Endothelial cell of umbilical vein (primary cell): ENCODE measurements around the gene MTM1. TPM values are rescaled to one million over a fixed set of nuclear protein-coding genes. Genes with fewer than 3 reads are reported as not detected.

Source experiments
- BruUV-seq: library from RNA; stranded (reverse); fragments of 400-500 nt; replicated peaks from 2 replicates; lab custom pipeline; 2021; lab: Mats Ljungman, UMichigan
- CTCF ChIA-PET: fragments of 300-600, 350-600 bp; sonication (Branson Sonifier 250); formaldehyde crosslinking; loops from one replicate; lab custom pipeline; 2021; ENCODE audit warnings: antibody characterized with exemption, inconsistent platforms; lab: Charles Lee
- POLR2A ChIA-PET: fragments of 300-600, 350-600 bp; sonication (Branson Sonifier 250); formaldehyde crosslinking; loops from one replicate; lab custom pipeline; 2021; ENCODE audit warnings: antibody characterized with exemption, inconsistent platforms; lab: Charles Lee
- DNase-seq: peaks from one replicate; pipeline ENCODE4 v3.0.0-alpha.2; 2011; ENCODE audit warnings: low read depth, low spot score
- FAIRE-seq: peaks from 2 replicates; lab custom pipeline; 2011; peaks lifted over from hg19 to GRCh38; lab: Jason Lieb, UNC
- H2AFZ ChIP-seq: 2 replicates; pipeline ENCODE4 v1.6.0; 2012; ENCODE audit warnings: low read depth, low read length, control low read depth, inconsistent platforms
- H3K27ac ChIP-seq: 2 replicates; pipeline ENCODE4 v1.5.1; 2011; ENCODE audit warnings: low read depth, mild to moderate bottlenecking, control low read depth, low read length, moderate library complexity; ENCODE audit not compliant: insufficient read depth
- H3K27me3 ChIP-seq, 2 experiments: 2 replicates each; pipeline versions ENCODE4 v1.6.0 to v1.6.1; 2011; ENCODE audit warnings: low read length in 2 of 2, mixed read lengths in 1 of 2; ENCODE audit not compliant: control insufficient read depth in 2 of 2, insufficient read depth in 2 of 2
- H3K36me3 ChIP-seq, 2 experiments: 2 replicates in 1 of 2; 3 replicates in 1 of 2; pipeline ENCODE4 v1.5.1; 2011; ENCODE audit warnings: low read length in 2 of 2, mild to moderate bottlenecking in 1 of 2, moderate library complexity in 1 of 2; ENCODE audit not compliant: control insufficient read depth in 2 of 2, insufficient read depth in 2 of 2; ENCODE audit errors: extremely low read depth in 1 of 2
- H3K4me1 ChIP-seq: 3 replicates; pipeline ENCODE4 v1.5.1; 2011; ENCODE audit warnings: mild to moderate bottlenecking, low read length; ENCODE audit not compliant: control insufficient read depth, insufficient read depth; ENCODE audit errors: extremely low read depth
- H3K4me2 ChIP-seq: 2 replicates; pipeline ENCODE4 v1.6.1; 2011; ENCODE audit warnings: low read length, control low read depth, mixed read lengths; ENCODE audit not compliant: insufficient read depth
- H3K4me3 ChIP-seq, 3 experiments: fragments of 200-600 bp in 1 of 3; sonication (generic), shearing (Covaris generic) in 1 of 3; replicated peaks in 1 of 3; 2 replicates each; pipeline ENCODE4 v1.5.1; 2011 to 2016; ENCODE audit warnings: control low read depth in 3 of 3, low read length in 3 of 3, mild to moderate bottlenecking in 2 of 3, inconsistent platforms in 1 of 3, low read depth in 1 of 3, moderate library complexity in 1 of 3; ENCODE audit not compliant: insufficient read depth in 1 of 3
- H3K79me2 ChIP-seq: 2 replicates; pipeline ENCODE4 v1.6.0; 2012; ENCODE audit warnings: low read length, inconsistent platforms; ENCODE audit not compliant: control insufficient read depth, insufficient read depth
- H3K9ac ChIP-seq: replicated peaks from 2 replicates; pipeline ENCODE3; 2011; ENCODE audit warnings: low read length, control low read depth; ENCODE audit not compliant: insufficient read depth; ENCODE audit errors: extremely low read depth
- H3K9me1 ChIP-seq: replicated peaks from 3 replicates; pipeline ENCODE4 v1.6.0; 2011; ENCODE audit warnings: mild to moderate bottlenecking, low read length; ENCODE audit not compliant: control insufficient read depth, insufficient read depth; ENCODE audit errors: extremely low read depth
- H3K9me3 ChIP-seq: replicated peaks from 2 replicates; pipeline ENCODE4 v1.5.1; 2012; ENCODE audit warnings: low read length, inconsistent platforms; ENCODE audit not compliant: control insufficient read depth, insufficient read depth
- H4K20me1 ChIP-seq: replicated peaks from 2 replicates; pipeline ENCODE3; 2011; ENCODE audit warnings: mild to moderate bottlenecking, low read length; ENCODE audit not compliant: control insufficient read depth, insufficient read depth; ENCODE audit errors: extremely low read depth
- CTCF ChIP-seq, 2 donors: IDR thresholded peaks; 1 replicate in 1 of 2; 2 replicates in 1 of 2; pipeline ENCODE4 v1.5.1; 2011; ENCODE audit warnings: low read length in 2 of 2, mild to moderate bottlenecking in 2 of 2, moderate library complexity in 2 of 2, control low read depth in 1 of 2, inconsistent platforms in 1 of 2, low read depth in 1 of 2; ENCODE audit not compliant: insufficient read depth in 1 of 2; ENCODE audit errors: extremely low read depth in 1 of 2
- EZH2 ChIP-seq: IDR thresholded peaks from 2 replicates; pipeline ENCODE4 v1.6.1; 2012; ENCODE audit warnings: borderline replicate concordance, low read depth, mild to moderate bottlenecking, moderate library complexity, low read length, inconsistent platforms; ENCODE audit not compliant: severe bottlenecking
- FOS ChIP-seq: IDR thresholded peaks from 2 replicates; pipeline ENCODE4 v1.6.1; 2011; ENCODE audit warnings: mild to moderate bottlenecking, low read length, moderate library complexity, borderline replicate concordance; ENCODE audit not compliant: insufficient read depth
- GATA2 ChIP-seq: IDR thresholded peaks from 2 replicates; pipeline ENCODE4 v1.7.0; 2011; ENCODE audit warnings: low read depth, mild to moderate bottlenecking, moderate library complexity, mixed read lengths, low read length; ENCODE audit not compliant: insufficient read length, insufficient read depth
- JUN ChIP-seq: IDR thresholded peaks from 2 replicates; pipeline ENCODE4 v1.6.1; 2011; ENCODE audit warnings: borderline replicate concordance, low read depth; ENCODE audit not compliant: insufficient read length, insufficient read depth
- MAX ChIP-seq: IDR thresholded peaks from 2 replicates; pipeline ENCODE4 v1.6.1; 2011; ENCODE audit not compliant: insufficient read depth, insufficient read length
- MYC ChIP-seq: IDR thresholded peaks from one replicate; pipeline ENCODE4 v1.6.1; 2011; ENCODE audit warnings: mild to moderate bottlenecking, low read depth, low read length
- POLR2A ChIP-seq: IDR thresholded peaks from 2 replicates; pipeline ENCODE4 v1.6.1; 2012; ENCODE audit warnings: low read depth, mild to moderate bottlenecking, control low read depth, low read length
- POLR2AphosphoS5 ChIP-seq: IDR thresholded peaks from 2 replicates; pipeline ENCODE4 v1.6.1; 2012; ENCODE audit warnings: low read depth, mild to moderate bottlenecking, control low read depth, low read length, moderate library complexity; ENCODE audit not compliant: insufficient read depth
- dilution Hi-C: fragments of 300-500 bp; cut with MboI; formaldehyde crosslinking; loops from one replicate; pipeline ENCODE4 v1.15.0; 2019; ENCODE audit warnings: low sequenced_read_pairs; ENCODE audit not compliant: extremely low pct_ligation_motif_present
- intact Hi-C: fragments of 100-400 bp; cut with micrococcal nuclease; formaldehyde crosslinking; loops from one replicate; pipeline ENCODE4 v1.10.0; 2022
- polyA plus RNA-seq, 4 experiments: library from polyadenylated mRNA; depleted of rRNA in 3 of 4; stranded (reverse) in 3 of 4; unstranded in 1 of 4; fragments of >200 nt; gene quantifications; 2 replicates each; pipeline versions ENCODE4 v1.2.1 to v1.2.3, GENCODE V29; 2011 to 2012; ENCODE audit warnings: missing spikeins in 1 of 4
- total RNA-seq: library from RNA; stranded (reverse); gene quantifications from 2 replicates; pipeline ENCODE4 v1.2.3, GENCODE V29; 2021

Gene MTM1
- total and polyA plus RNA-seq, 2 donors (not counting 3 experiments of a cell fraction or from before 2014, with no cell fraction given) = 2.4 to 13.2 TPM

- H3K4me2 ChIP-seq = no peak overlapping the region
- no peak for TF ChIP-seq MYC
- TF ChIP-seq POLR2A = no peak
- no peak for TF ChIP-seq CTCF (IDR thresholded peaks at IDR 0.05; ENCODE audit: extremely low read depth in 1 of 2, insufficient read depth in 1 of 2, low read depth in 1 of 2, low read length in 2 of 2)
- TF ChIP-seq EZH2 = no peak
- TF ChIP-seq FOS = no peak
- no peak for TF ChIP-seq GATA2
- no peak for TF ChIP-seq MAX
- no peak for TF ChIP-seq JUN
- TF ChIP-seq POLR2AphosphoS5 = no peak
- BruUV-seq = no TSS peak
- dilution Hi-C loops (no loop called here), intact Hi-C loops (no loop called here)
- H3K4me3 ChIP-seq = no peak overlapping the region
- H3K9me1 ChIP-seq = no peaks in the 10 kb centered on the region
- no peaks in the 10 kb centered on the region for H4K20me1 ChIP-seq
- no peak for FAIRE-seq
- ChIA-PET CTCF (no interaction called here), POLR2A (no interaction called here)
- H2AFZ ChIP-seq = no peak overlapping the region
- H3K27ac ChIP-seq = no peak overlapping the region
- H3K9ac ChIP-seq = no peak overlapping the region
- no peaks in the 10 kb centered on the region for H3K36me3 ChIP-seq
- H3K79me2 ChIP-seq = no peaks in the 10 kb centered on the region
- no peak for DNase-seq
- no peaks in the 10 kb centered on the region for H3K4me1 ChIP-seq
- no peaks in the 10 kb centered on the region for H3K27me3 ChIP-seq
- no peaks in the 10 kb centered on the region for H3K9me3 ChIP-seq
Observed at GRCh38 chrX:150594584-150594983, 26.2 kb downstream of the MTM1 start.
